ENCODE results near the gene TTC12.

Gene TTC12

GRCh38 chr11:113400631-113401230 is 86.3 kb downstream of the TTC12 start:
- H3K36me3 ChIP-seq (ENCODE audit: control insufficient read depth, insufficient read depth, low read length), result no peaks in the 10 kb centered on the region
- no peaks in the 10 kb centered on the region for H3K4me1 ChIP-seq (ENCODE audit: control insufficient read depth, insufficient read depth, low read length)
- H3K27me3 ChIP-seq (ENCODE audit: control insufficient read depth, insufficient read depth, low read length), result no peaks in the 10 kb centered on the region
- no peak overlapping the region for H3K4me3 ChIP-seq (ENCODE audit: low read length)
- H3K9ac ChIP-seq (ENCODE audit: low read length), result no peak overlapping the region
- no peaks in the 10 kb centered on the region for H3K9me3 ChIP-seq (ENCODE audit: control insufficient read depth, low read length)

GRCh38 chr11:113401718-113402117 is 87.3 kb downstream of the TTC12 start:
- Histone ChIP-seq H3K4me1 (ENCODE audit: control insufficient read depth, insufficient read depth, low read length) (no peaks in the 10 kb centered on the region), H3K9me3 (ENCODE audit: control insufficient read depth, low read length) (no peaks in the 10 kb centered on the region), H3K36me3 (ENCODE audit: control insufficient read depth, insufficient read depth, low read length) (no peaks in the 10 kb centered on the region)

GRCh38 chr11:113404859-113405430 is 90.6 kb downstream of the TTC12 start:
- H3K36me3 ChIP-seq (ENCODE audit: control insufficient read depth, insufficient read depth, low read length), result no peaks in the 10 kb centered on the region
- no peak overlapping the region for H3K4me3 ChIP-seq (ENCODE audit: low read length)
- H3K4me1 ChIP-seq (ENCODE audit: control insufficient read depth, insufficient read depth, low read length), result no peaks in the 10 kb centered on the region
- H3K9ac ChIP-seq (ENCODE audit: low read length), result no peak overlapping the region
- no peaks in the 10 kb centered on the region for H3K9me3 ChIP-seq (ENCODE audit: control insufficient read depth, low read length)
- H3K27me3 ChIP-seq (ENCODE audit: control insufficient read depth, insufficient read depth, low read length), result no peaks in the 10 kb centered on the region

More at GRCh38 chr11:113401718-113402117, 87.3 kb downstream of the TTC12 start:
- Histone ChIP-seq H3K9ac (ENCODE audit: low read length) (no peak overlapping the region), H3K4me3 (ENCODE audit: low read length) (no peak overlapping the region), H3K27me3 (ENCODE audit: control insufficient read depth, insufficient read depth, low read length) (no peaks in the 10 kb centered on the region)

DNA sequence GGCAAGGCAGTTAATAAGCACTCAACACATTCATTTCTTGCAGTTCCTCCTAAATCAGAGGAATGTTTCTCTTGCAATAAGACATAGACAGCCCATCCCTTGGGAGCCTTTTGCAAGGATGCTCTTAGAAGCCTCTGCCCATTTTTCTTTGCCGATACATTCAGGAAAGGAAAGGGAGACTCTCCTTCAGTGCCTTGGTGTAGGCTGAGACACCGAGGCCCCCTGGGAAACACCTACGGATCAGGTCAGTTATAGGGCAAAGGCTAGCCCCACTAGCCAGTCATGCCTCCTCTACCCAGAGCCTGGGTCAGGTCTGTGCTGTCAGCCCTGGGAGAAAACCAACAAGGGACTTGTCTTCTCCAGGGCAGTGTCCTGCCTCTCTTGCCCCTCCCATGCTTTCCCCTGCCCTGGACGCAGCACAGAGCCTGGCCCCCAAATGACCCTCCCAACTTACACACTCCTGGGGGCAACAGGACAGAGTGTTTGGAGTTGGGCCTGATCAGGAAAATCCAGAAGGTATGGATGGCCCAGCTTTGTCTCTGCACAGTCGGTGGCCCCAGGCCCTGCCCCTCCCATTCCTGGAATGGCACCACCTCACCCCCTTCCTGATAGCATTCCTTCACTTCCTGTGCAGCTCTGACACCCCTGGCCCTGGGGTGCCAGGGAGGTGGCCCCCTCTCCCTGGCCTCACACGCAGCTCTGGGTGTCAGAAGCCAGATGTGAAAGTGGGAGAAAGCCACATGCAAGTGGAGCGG is 91.5 kb downstream of the TTC12 start:
- Histone ChIP-seq H3K9me3 (ENCODE audit: control insufficient read depth, low read length) (no peaks in the 10 kb centered on the region), H3K36me3 (ENCODE audit: control insufficient read depth, insufficient read depth, low read length) (no peaks in the 10 kb centered on the region), H3K9ac (ENCODE audit: low read length) (no peak overlapping the region), H3K27me3 (ENCODE audit: control insufficient read depth, insufficient read depth, low read length) (no peaks in the 10 kb centered on the region), H3K4me3 (ENCODE audit: low read length) (no peak overlapping the region), H3K4me1 (ENCODE audit: control insufficient read depth, insufficient read depth, low read length) (no peaks in the 10 kb centered on the region)

DNA sequence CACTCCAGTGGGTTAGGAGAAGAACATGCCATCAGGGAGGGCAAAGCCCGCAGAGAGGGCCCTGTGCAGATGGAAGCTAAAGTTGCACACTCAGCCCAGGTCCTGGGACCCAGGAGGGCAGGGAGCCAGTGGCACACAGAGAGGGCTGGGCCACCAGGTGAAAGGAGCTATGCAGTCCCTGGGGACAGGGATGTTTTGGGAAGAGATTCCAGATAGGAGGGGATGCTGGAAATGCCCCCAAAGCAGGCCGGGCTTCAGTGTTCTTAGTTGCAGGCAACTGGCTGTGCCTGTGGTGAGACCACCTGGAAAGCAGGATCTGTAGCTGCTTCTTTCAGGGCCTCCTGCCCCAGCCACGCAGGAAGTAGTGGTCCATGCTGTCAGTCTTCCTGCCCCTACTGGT is 92.8 kb downstream of the TTC12 start:
- H3K9ac ChIP-seq (ENCODE audit: low read length), result no peak overlapping the region
- H3K4me1 ChIP-seq (ENCODE audit: control insufficient read depth, insufficient read depth, low read length), result no peaks in the 10 kb centered on the region
- no peak overlapping the region for H3K4me3 ChIP-seq (ENCODE audit: low read length)
- H3K27me3 ChIP-seq (ENCODE audit: control insufficient read depth, insufficient read depth, low read length), result no peaks in the 10 kb centered on the region
- H3K36me3 ChIP-seq (ENCODE audit: control insufficient read depth, insufficient read depth, low read length), result no peaks in the 10 kb centered on the region
- H3K9me3 ChIP-seq (ENCODE audit: control insufficient read depth, low read length), result no peaks in the 10 kb centered on the region

DNA sequence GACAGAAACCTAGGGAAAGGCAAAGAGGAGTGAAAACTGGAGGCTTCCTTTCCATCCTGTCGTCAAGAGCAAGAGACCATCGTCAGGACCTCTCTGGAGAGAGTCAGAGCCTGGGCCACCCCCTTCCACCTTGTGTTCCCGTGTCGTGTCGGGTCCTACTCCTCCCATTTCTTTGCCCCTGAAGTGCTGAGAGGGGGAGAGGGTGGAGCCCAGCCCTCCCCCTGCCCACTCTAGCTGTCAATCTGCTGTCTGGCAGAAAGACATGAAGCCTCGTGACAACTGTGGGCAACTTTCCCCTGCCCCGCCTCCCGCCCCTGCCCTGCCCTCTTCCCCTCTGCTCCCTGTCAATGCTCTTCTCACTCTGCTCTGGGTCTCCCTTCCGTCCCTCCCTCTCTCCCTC is 93.8 kb downstream of the TTC12 start:
- no peak overlapping the region for H3K4me3 ChIP-seq (ENCODE audit: low read length)
- H3K27me3 ChIP-seq (ENCODE audit: control insufficient read depth, insufficient read depth, low read length), result no peaks in the 10 kb centered on the region
- H3K4me1 ChIP-seq (ENCODE audit: control insufficient read depth, insufficient read depth, low read length), result no peaks in the 10 kb centered on the region
- no peaks in the 10 kb centered on the region for H3K36me3 ChIP-seq (ENCODE audit: control insufficient read depth, insufficient read depth, low read length)
- H3K9me3 ChIP-seq (ENCODE audit: control insufficient read depth, low read length), result no peaks in the 10 kb centered on the region
- H3K9ac ChIP-seq (ENCODE audit: low read length), result no peak overlapping the region

DNA sequence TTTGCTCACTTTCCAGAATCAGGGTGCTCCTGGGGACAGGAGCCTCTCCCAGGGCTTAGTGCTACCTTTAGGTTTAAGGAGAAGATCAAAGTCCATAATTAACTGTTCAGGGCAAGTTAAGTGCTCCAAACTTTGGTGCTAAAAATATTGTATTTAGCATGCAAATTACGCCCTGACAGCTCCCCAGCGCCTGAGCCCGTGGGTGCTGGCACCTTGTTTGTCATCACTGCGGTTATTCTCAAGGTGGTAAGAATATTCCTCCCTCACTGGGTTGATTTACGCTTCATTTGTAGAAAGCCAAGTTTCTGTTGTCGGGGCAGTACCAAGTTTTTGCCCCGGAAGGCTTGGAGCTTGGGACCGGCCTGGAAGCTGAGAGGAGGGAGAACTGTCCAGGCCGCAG is 94.5 kb downstream of the TTC12 start:
- H3K27me3 ChIP-seq (ENCODE audit: control insufficient read depth, insufficient read depth, low read length), result no peaks in the 10 kb centered on the region
- H3K9me3 ChIP-seq (ENCODE audit: control insufficient read depth, low read length), result no peaks in the 10 kb centered on the region
- H3K9ac ChIP-seq (ENCODE audit: low read length), result no peak overlapping the region
- no peaks in the 10 kb centered on the region for H3K36me3 ChIP-seq (ENCODE audit: control insufficient read depth, insufficient read depth, low read length)
- H3K4me1 ChIP-seq (ENCODE audit: control insufficient read depth, insufficient read depth, low read length), result no peaks in the 10 kb centered on the region
- no peak overlapping the region for H3K4me3 ChIP-seq (ENCODE audit: low read length)

- H3K4me1 ChIP-seq (ENCODE audit: control insufficient read depth, insufficient read depth, low read length), result no peaks in the 10 kb centered on the region
- no peaks in the 10 kb centered on the region for H3K9me3 ChIP-seq (ENCODE audit: control insufficient read depth, low read length)
- H3K27me3 ChIP-seq (ENCODE audit: control insufficient read depth, insufficient read depth, low read length), result no peaks in the 10 kb centered on the region
These were observed 95.1 kb downstream of the TTC12 start for GRCh38 chr11:113409526-113409925.

DNA sequence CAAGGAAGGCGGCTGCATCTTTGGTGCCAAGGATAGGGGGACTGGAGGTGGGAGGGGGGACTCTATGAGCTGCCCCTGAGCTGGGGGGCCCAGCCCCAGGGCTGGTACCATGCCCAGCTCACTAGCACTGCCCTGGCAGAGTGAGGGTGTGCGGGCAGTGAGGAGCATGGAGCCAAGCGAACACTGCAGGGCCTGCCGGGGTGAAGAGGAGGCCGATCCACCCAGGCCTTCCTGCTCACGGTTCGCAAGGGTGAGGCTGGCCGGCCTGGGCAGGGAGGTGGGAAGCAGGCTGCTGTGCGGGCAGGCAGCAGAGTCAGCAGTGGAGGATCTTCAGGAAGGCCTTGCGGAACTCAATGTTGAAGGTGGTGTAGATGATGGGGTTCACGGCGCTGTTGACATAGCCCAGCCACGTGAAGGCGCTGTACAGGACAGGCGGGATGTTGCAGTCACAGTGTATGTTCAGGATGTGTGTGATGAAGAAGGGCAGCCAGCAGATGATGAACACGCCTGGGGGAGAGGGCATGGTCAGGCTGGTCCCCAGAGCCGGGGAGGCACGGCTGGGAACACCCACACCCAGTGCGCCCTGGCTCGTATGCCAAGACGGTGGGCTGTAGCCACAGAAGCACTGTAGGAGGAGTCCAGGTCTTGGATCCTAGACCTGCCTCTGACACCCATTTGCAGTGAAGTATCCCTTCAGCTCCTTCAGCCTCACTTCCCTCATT is 96.2 kb downstream of the TTC12 start:
- H3K4me1 ChIP-seq (ENCODE audit: control insufficient read depth, insufficient read depth, low read length), result no peaks in the 10 kb centered on the region
- no peak overlapping the region for H3K4me3 ChIP-seq (ENCODE audit: low read length)
- no peak overlapping the region for H3K9ac ChIP-seq (ENCODE audit: low read length)
- H3K9me3 ChIP-seq (ENCODE audit: control insufficient read depth, low read length), result no peaks in the 10 kb centered on the region
- no peaks in the 10 kb centered on the region for H3K27me3 ChIP-seq (ENCODE audit: control insufficient read depth, insufficient read depth, low read length)
- H3K36me3 ChIP-seq (ENCODE audit: control insufficient read depth, insufficient read depth, low read length), result no peaks in the 10 kb centered on the region

More at GRCh38 chr11:113409526-113409925, 95.1 kb downstream of the TTC12 start:
- no peaks in the 10 kb centered on the region for H3K36me3 ChIP-seq (ENCODE audit: control insufficient read depth, insufficient read depth, low read length)
- H3K4me3 ChIP-seq (ENCODE audit: low read length), result no peak overlapping the region
- H3K9ac ChIP-seq (ENCODE audit: low read length), result no peak overlapping the region

- Histone ChIP-seq H3K4me1 (ENCODE audit: control insufficient read depth, insufficient read depth, low read length) (no peaks in the 10 kb centered on the region), H3K4me3 (ENCODE audit: low read length) (no peak overlapping the region), H3K36me3 (ENCODE audit: control insufficient read depth, insufficient read depth, low read length) (no peaks in the 10 kb centered on the region), H3K9me3 (ENCODE audit: control insufficient read depth, low read length) (no peaks in the 10 kb centered on the region), H3K9ac (ENCODE audit: low read length) (no peak overlapping the region), H3K27me3 (ENCODE audit: control insufficient read depth, insufficient read depth, low read length) (no peaks in the 10 kb centered on the region)
These were observed 97.2 kb downstream of the TTC12 start for GRCh38 chr11:113411536-113411935.

DNA sequence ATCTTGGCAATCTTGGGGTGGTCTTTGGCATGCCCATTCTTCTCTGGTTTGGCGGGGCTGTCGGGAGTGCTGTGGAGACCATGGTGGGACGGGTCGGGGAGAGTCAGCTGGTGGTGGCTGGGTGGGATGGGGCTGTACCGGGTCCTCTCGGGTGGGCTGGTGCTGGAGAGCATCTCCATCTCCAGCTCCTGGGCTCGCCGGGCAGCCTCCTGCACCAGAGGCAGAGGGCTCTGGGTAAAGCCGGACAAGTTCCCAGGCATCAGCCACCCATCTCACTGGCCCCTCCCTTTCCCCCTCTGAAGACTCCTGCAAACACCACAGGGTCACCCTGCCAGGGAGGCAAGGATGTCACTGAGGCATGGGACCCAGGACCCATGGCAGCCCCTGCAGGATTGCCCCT is 98.3 kb downstream of the TTC12 start:
- Histone ChIP-seq H3K9ac (ENCODE audit: low read length) (no peak overlapping the region), H3K4me1 (ENCODE audit: control insufficient read depth, insufficient read depth, low read length) (no peaks in the 10 kb centered on the region), H3K36me3 (ENCODE audit: control insufficient read depth, insufficient read depth, low read length) (no peaks in the 10 kb centered on the region), H3K9me3 (ENCODE audit: control insufficient read depth, low read length) (no peaks in the 10 kb centered on the region), H3K27me3 (ENCODE audit: control insufficient read depth, insufficient read depth, low read length) (no peaks in the 10 kb centered on the region), H3K4me3 (ENCODE audit: low read length) (no peak overlapping the region)

- no peak overlapping the region for H3K9ac ChIP-seq (ENCODE audit: low read length)
These were observed 101.0 kb downstream of the TTC12 start for GRCh38 chr11:113415343-113415742.

More at GRCh38 chr11:113415343-113415742, 101.0 kb downstream of the TTC12 start:
- Histone ChIP-seq H3K4me1 (ENCODE audit: control insufficient read depth, insufficient read depth, low read length) (no peaks in the 10 kb centered on the region), H3K27me3 (ENCODE audit: control insufficient read depth, insufficient read depth, low read length) (no peaks in the 10 kb centered on the region), H3K36me3 (ENCODE audit: control insufficient read depth, insufficient read depth, low read length) (no peaks in the 10 kb centered on the region), H3K4me3 (ENCODE audit: low read length) (no peak overlapping the region), H3K9me3 (ENCODE audit: control insufficient read depth, low read length) (no peaks in the 10 kb centered on the region)
